ENCODE measurements around the gene CHN1. TPM values are rescaled to one million over a fixed set of nuclear protein-coding genes. Genes with fewer than 3 reads are reported as not detected.

Gene CHN1
- total RNA-seq, 4 donors from 2014 or later, result 0.66 to 4.7 (median 2.4) TPM

GRCh38 chr2:174798801-174799200, 206.4 kb downstream of the CHN1 start:
- Histone ChIP-seq H3K27ac (no peak overlapping the region), H3K9me3 (no peaks in the 10 kb centered on the region), H3K4me1 (no peaks in the 10 kb centered on the region), H3K4me3 (no peak overlapping the region), H3K36me3 (no peaks in the 10 kb centered on the region), H3K27me3 (no peaks in the 10 kb centered on the region)
- ATAC-seq, result no peak
- no peak for TF ChIP-seq POLR2A (IDR thresholded peaks at IDR 0.05)
- no peak for TF ChIP-seq CTCF (IDR thresholded peaks at IDR 0.05 in 4 of 5, conservative IDR thresholded peaks at IDR 0.05 in 1 of 5)
- intact Hi-C loops (cut with DNase I; ENCODE audit: low total_unique reads) (no loop called here), in situ Hi-C loops (cut with MboI; ENCODE audit: low sequenced_read_pairs in 4 of 4) (no loop called here)
- no peak for DNase-seq

- no peaks in the 10 kb centered on the region for H3K9me3 ChIP-seq
- TF ChIP-seq POLR2A (IDR thresholded peaks at IDR 0.05), result no peak
- H3K27me3 ChIP-seq, result no peaks in the 10 kb centered on the region
- H3K36me3 ChIP-seq, result no peaks in the 10 kb centered on the region
- no peak overlapping the region for H3K4me3 ChIP-seq
- intact Hi-C loops (cut with DNase I; ENCODE audit: low total_unique reads) (no loop called here), in situ Hi-C loops (cut with MboI; ENCODE audit: low sequenced_read_pairs in 4 of 4) (no loop called here)
- no peak overlapping the region for H3K27ac ChIP-seq
- DNase-seq, result no peak
- ATAC-seq, result no peak
- H3K4me1 ChIP-seq, result no peaks in the 10 kb centered on the region
These were observed 207.4 kb downstream of the CHN1 start for GRCh38 chr2:174797781-174798276.

- TF ChIP-seq CTCF (IDR thresholded peaks at IDR 0.05 in 4 of 5, conservative IDR thresholded peaks at IDR 0.05 in 1 of 5) (no peak), POLR2A (IDR thresholded peaks at IDR 0.05) (no peak)
- no peaks in the 10 kb centered on the region for H3K4me1 ChIP-seq
- intact Hi-C loops (cut with DNase I; ENCODE audit: low total_unique reads) (no loop called here), in situ Hi-C loops (cut with MboI; ENCODE audit: low sequenced_read_pairs in 4 of 4) (no loop called here)
- no peaks in the 10 kb centered on the region for H3K9me3 ChIP-seq
- H3K27me3 ChIP-seq, result no peaks in the 10 kb centered on the region
- no peak overlapping the region for H3K4me3 ChIP-seq
- H3K36me3 ChIP-seq, result no peaks in the 10 kb centered on the region
- no peak for ATAC-seq
- DNase-seq, result no peak
- H3K27ac ChIP-seq, result no peak overlapping the region
These were observed 208.8 kb downstream of the CHN1 start for GRCh38 chr2:174796319-174796771.

- intact Hi-C loops (cut with DNase I; ENCODE audit: low total_unique reads), result no loop called here
- TF ChIP-seq POLR2A (IDR thresholded peaks at IDR 0.05) (no peak), CTCF (IDR thresholded peaks at IDR 0.05 in 4 of 5, conservative IDR thresholded peaks at IDR 0.05 in 1 of 5) (no peak)
- H3K27me3 ChIP-seq, result no peaks in the 10 kb centered on the region
- DNase-seq (no peak), ATAC-seq (no peak)
- no peaks in the 10 kb centered on the region for H3K36me3 ChIP-seq
- no peaks in the 10 kb centered on the region for H3K4me1 ChIP-seq
- H3K4me3 ChIP-seq, result no peak overlapping the region
- H3K27ac ChIP-seq, result no peak overlapping the region
- in situ Hi-C loops (cut with MboI; ENCODE audit: low sequenced_read_pairs in 4 of 4), result no loop called here
- no peaks in the 10 kb centered on the region for H3K9me3 ChIP-seq
These were observed 210.3 kb downstream of the CHN1 start for GRCh38 chr2:174794851-174795374.

GRCh38 chr2:174792309-174793025, 212.7 kb downstream of the CHN1 start:
- Histone ChIP-seq H3K4me1 (no peaks in the 10 kb centered on the region), H3K9me3 (no peaks in the 10 kb centered on the region), H3K27me3 (no peaks in the 10 kb centered on the region), H3K4me3 (no peak overlapping the region), H3K36me3 (no peaks in the 10 kb centered on the region), H3K27ac (no peak overlapping the region)
- in situ Hi-C loops (cut with MboI; ENCODE audit: low sequenced_read_pairs in 4 of 4) (no loop called here), intact Hi-C loops (cut with DNase I; ENCODE audit: low total_unique reads) (no loop called here)
- no peak for DNase-seq
- TF ChIP-seq CTCF (IDR thresholded peaks at IDR 0.05 in 4 of 5, conservative IDR thresholded peaks at IDR 0.05 in 1 of 5), result no peak
- no peak for ATAC-seq

Measured in gastrocnemius medialis (tissue), 4 donors.